HepG2 (cell line): Measurements from ENCODE around the gene ZNF276. TPM values are rescaled to one million over a fixed set of nuclear protein-coding genes. Genes with fewer than 3 reads are reported as not detected.

Experiments used
- CEBPB ChIP-seq: IDR thresholded peaks from 2 replicates; pipeline ENCODE4 v1.6.1; 2011; ENCODE audit warnings: low read depth, low read length, improper control_type of control experiment, borderline replicate concordance
- CHD4 ChIP-seq: fragments of 200-600 bp; sonication (generic); IDR thresholded peaks from 2 replicates; pipeline ENCODE4 v1.7.0; 2017; ENCODE audit warnings: mild to moderate bottlenecking, low read length, borderline replicate concordance
- EEA1 ChIP-seq: sonication (generic); formaldehyde crosslinking; IDR thresholded peaks from 2 replicates; pipeline ENCODE4 v1.5.1; 2020; ENCODE audit warnings: mild to moderate bottlenecking, missing genetic modification reagents, borderline replicate concordance
- PCBP1 ChIP-seq: fragments of 200-400 bp; formaldehyde crosslinking; IDR thresholded peaks from 2 replicates; pipeline ENCODE4 v1.6.1; 2017; ENCODE audit warnings: mild to moderate bottlenecking, low read depth, low read length, borderline replicate concordance
- RNF2 ChIP-seq: fragments of 450-650 bp; conservative IDR thresholded peaks from 2 replicates; pipeline ENCODE4 v1.6.1; 2016; ENCODE audit warnings: low read depth
- SIN3B ChIP-seq: fragments of 150-350 bp; IDR thresholded peaks from 2 replicates; pipeline ENCODE4 v1.6.1; 2014; ENCODE audit warnings: low read length
- SNAPC2 ChIP-seq: sonication (generic); formaldehyde crosslinking; IDR thresholded peaks from 2 replicates; pipeline ENCODE4 v1.8.1; 2022; ENCODE audit warnings: mild to moderate bottlenecking, missing genetic modification reagents
- SP140L ChIP-seq: sonication (generic); formaldehyde crosslinking; IDR thresholded peaks from 2 replicates; pipeline ENCODE4 v1.4.0; 2020; ENCODE audit warnings: missing genetic modification reagents, borderline replicate concordance
- STAG1 ChIP-seq: sonication (generic); formaldehyde crosslinking; IDR thresholded peaks from 2 replicates; pipeline ENCODE4 v1.4.0; 2020; ENCODE audit warnings: missing genetic modification reagents
- ZC3H4 ChIP-seq: sonication (generic); formaldehyde crosslinking; IDR thresholded peaks from 2 replicates; pipeline ENCODE4 v1.4.0; 2020; ENCODE audit warnings: missing genetic modification reagents, borderline replicate concordance
- ZNF543 ChIP-seq: sonication (generic); formaldehyde crosslinking; IDR thresholded peaks from 2 replicates; pipeline ENCODE4 v1.4.0; 2020; ENCODE audit warnings: mild to moderate bottlenecking, missing genetic modification reagents
- ZNF567 ChIP-seq: sonication (generic); formaldehyde crosslinking; IDR thresholded peaks from 2 replicates; pipeline ENCODE4 v1.8.1; 2023; ENCODE audit warnings: mild to moderate bottlenecking, missing genetic modification reagents, borderline replicate concordance
- ZNF629 ChIP-seq: sonication (generic); formaldehyde crosslinking; conservative IDR thresholded peaks from 2 replicates; pipeline ENCODE4 v1.5.0; 2020; ENCODE audit warnings: missing genetic modification reagents
- ZNF713 ChIP-seq: sonication (generic); formaldehyde crosslinking; IDR thresholded peaks from 2 replicates; pipeline ENCODE4 v1.4.0; 2020; ENCODE audit warnings: mild to moderate bottlenecking, missing genetic modification reagents
- ZSCAN21 ChIP-seq: sonication (generic); formaldehyde crosslinking; IDR thresholded peaks from 2 replicates; pipeline ENCODE4 v1.8.0; 2022; ENCODE audit warnings: mild to moderate bottlenecking, missing genetic modification reagents, moderate library complexity, borderline replicate concordance
- polyA plus RNA-seq, 8 experiments: library from polyadenylated mRNA; depleted of rRNA in 3 of 8; stranded (reverse) in 7 of 8; unstranded in 1 of 8; fragments of >200 nt; fragmentation: Illumina TruSeq in 4 of 8; extraction: Trizol in 4 of 8; gene quantifications; 2 replicates each; pipeline versions ENCODE4 v1.2.1 to v1.2.3, GENCODE V29; 2011 to 2016; ENCODE audit warnings: low read depth in 4 of 8, missing spikeins in 1 of 8, mixed read lengths in 1 of 8; ENCODE audit not compliant: insufficient read depth in 1 of 8
- total RNA-seq, 5 experiments: library from RNA; depleted of rRNA; stranded (reverse); fragments of >200 nt; fragmentation: Illumina TruSeq; extraction: Trizol; gene quantifications; 2 replicates each; pipeline ENCODE4 v1.2.3, GENCODE V29; 2016; ENCODE audit warnings: low read depth in 1 of 5
- TF ChIP-seq, protein P1 (sequence below), 2 experiments: fragments of 450-650 bp in 1 of 2; sonication (generic) in 1 of 2; formaldehyde crosslinking in 1 of 2; IDR thresholded peaks; 2 replicates each; pipeline versions ENCODE4 v1.6.1 to v1.8.0; 2016 to 2022; ENCODE audit warnings: antibody characterized with exemption in 1 of 2, mild to moderate bottlenecking in 1 of 2, missing genetic modification reagents in 1 of 2
- TF ChIP-seq, protein P2 (sequence below): sonication (generic); formaldehyde crosslinking; IDR thresholded peaks from 2 replicates; pipeline ENCODE4 v1.4.0; 2020; ENCODE audit warnings: low read depth, mild to moderate bottlenecking, missing genetic modification reagents
- TF ChIP-seq, protein P3 (sequence below): sonication (generic); formaldehyde crosslinking; IDR thresholded peaks from 2 replicates; pipeline ENCODE4 v1.4.0; 2020; ENCODE audit warnings: mild to moderate bottlenecking, low read depth, missing genetic modification reagents

The ZNF276 gene
- total and polyA plus RNA-seq, 2 of the 13 experiments (the other 11 are each of a cell fraction or from before 2014, with no cell fraction given) = 17.7 to 18.0 TPM

DNA sequence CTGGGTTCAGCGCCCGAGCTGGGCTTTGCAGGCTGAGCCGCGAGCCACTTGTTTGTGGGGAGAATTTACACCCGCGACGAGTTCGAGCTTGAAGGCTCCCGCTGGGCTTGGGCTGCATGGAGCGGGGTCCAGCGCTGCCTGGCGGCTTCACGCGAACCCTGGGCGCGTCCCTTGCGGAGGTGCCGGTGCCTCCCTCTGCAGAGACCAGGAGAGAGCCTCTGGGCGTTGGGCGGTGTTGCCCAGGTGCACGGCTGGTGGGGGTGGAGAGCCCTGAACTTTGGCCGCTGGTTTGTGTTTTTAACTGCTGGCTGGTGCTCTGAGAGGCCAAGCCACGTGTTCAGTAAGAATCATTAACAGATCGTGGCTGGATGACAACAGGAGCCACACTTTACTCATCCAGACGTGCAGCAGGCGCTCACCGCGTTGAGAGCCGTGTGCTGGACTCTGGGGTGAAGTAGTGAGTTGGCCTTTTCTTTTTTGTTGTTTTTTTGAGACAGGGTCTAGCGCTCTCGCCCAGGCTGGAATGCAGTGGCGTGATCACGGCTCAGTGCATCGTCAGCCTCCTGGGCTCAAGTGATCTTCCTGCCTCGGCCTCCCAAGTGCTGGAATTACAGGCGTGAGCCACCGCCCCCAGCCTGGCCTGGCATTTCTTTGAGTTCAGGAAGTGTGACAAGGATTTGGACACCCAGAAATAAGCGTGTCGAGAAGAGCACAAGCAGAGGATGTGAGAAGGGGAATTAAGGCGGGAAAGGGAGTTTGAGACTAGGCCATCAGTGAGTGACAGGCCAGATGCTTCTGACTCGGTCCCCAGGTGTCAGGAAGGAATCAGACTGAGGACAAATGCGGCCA lies 34.0 kb upstream of the ZNF276 start (continued):
- TF ChIP-seq, protein P1, sequence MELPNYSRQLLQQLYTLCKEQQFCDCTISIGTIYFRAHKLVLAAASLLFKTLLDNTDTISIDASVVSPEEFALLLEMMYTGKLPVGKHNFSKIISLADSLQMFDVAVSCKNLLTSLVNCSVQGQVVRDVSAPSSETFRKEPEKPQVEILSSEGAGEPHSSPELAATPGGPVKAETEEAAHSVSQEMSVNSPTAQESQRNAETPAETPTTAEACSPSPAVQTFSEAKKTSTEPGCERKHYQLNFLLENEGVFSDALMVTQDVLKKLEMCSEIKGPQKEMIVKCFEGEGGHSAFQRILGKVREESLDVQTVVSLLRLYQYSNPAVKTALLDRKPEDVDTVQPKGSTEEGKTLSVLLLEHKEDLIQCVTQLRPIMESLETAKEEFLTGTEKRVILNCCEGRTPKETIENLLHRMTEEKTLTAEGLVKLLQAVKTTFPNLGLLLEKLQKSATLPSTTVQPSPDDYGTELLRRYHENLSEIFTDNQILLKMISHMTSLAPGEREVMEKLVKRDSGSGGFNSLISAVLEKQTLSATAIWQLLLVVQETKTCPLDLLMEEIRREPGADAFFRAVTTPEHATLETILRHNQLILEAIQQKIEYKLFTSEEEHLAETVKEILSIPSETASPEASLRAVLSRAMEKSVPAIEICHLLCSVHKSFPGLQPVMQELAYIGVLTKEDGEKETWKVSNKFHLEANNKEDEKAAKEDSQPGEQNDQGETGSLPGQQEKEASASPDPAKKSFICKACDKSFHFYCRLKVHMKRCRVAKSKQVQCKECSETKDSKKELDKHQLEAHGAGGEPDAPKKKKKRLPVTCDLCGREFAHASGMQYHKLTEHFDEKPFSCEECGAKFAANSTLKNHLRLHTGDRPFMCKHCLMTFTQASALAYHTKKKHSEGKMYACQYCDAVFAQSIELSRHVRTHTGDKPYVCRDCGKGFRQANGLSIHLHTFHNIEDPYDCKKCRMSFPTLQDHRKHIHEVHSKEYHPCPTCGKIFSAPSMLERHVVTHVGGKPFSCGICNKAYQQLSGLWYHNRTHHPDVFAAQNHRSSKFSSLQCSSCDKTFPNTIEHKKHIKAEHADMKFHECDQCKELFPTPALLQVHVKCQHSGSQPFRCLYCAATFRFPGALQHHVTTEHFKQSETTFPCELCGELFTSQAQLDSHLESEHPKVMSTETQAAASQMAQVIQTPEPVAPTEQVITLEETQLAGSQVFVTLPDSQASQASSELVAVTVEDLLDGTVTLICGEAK (IDR thresholded peaks at IDR 0.05) = no peak
- TF ChIP-seq, protein P1 (CRISPR knock-in tag; IDR thresholded peaks at IDR 0.05) = peak; percentile 93
- peak; percentile 76 for TF ChIP-seq EEA1
- peak; percentile 65; the same call in 1 of the 2 replicates for TF ChIP-seq CHD4
- TF ChIP-seq SNAPC2 (CRISPR knock-in tag) = peak; percentile 99
- peak; percentile 96 for TF ChIP-seq SP140L (CRISPR knock-in tag)
- peak; percentile 58 for TF ChIP-seq STAG1 (CRISPR knock-in tag)
- TF ChIP-seq ZNF629 (CRISPR knock-in tag) = peak; percentile 64
- TF ChIP-seq CEBPB = no peak
- TF ChIP-seq PCBP1 = no peak
- TF ChIP-seq ZC3H4 = no peak
- no peak for TF ChIP-seq SIN3B
- peak; percentile 82; the same call in 1 of the 2 replicates for TF ChIP-seq ZNF713
- peak; percentile 98 for TF ChIP-seq ZNF543 (CRISPR knock-in tag)
- TF ChIP-seq RNF2 = peak; percentile 93; the same call in 1 of the 2 replicates
- peak; percentile 96 for TF ChIP-seq ZSCAN21
- TF ChIP-seq, protein P2, sequence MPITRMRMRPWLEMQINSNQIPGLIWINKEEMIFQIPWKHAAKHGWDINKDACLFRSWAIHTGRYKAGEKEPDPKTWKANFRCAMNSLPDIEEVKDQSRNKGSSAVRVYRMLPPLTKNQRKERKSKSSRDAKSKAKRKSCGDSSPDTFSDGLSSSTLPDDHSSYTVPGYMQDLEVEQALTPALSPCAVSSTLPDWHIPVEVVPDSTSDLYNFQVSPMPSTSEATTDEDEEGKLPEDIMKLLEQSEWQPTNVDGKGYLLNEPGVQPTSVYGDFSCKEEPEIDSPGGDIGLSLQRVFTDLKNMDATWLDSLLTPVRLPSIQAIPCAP (CRISPR knock-in tag) = peak; percentile 86; the same call in 1 of the 2 replicates
- TF ChIP-seq, protein P3, sequence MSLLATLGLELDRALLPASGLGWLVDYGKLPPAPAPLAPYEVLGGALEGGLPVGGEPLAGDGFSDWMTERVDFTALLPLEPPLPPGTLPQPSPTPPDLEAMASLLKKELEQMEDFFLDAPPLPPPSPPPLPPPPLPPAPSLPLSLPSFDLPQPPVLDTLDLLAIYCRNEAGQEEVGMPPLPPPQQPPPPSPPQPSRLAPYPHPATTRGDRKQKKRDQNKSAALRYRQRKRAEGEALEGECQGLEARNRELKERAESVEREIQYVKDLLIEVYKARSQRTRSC (CRISPR knock-in tag) = peak; percentile 99; the same call in 1 of the 2 replicates
- no peak for TF ChIP-seq ZNF567 (CRISPR knock-in tag)
